D721Med (cell line): ENCODE measurements around the gene USP35.

Experiments
- DNase-seq: peaks from one replicate; pipeline ENCODE4 v3.0.0; 2011; ENCODE audit warnings: low spot score; ENCODE audit not compliant: insufficient read length
- FAIRE-seq: peaks from 2 replicates; lab custom pipeline; 2011; peaks lifted over from hg19 to GRCh38; lab: Jason Lieb, UNC
- CTCF ChIP-seq: IDR thresholded peaks from 2 replicates; pipeline ENCODE4 v1.5.1; 2012; ENCODE audit warnings: mild to moderate bottlenecking, control low read depth; ENCODE audit not compliant: insufficient read depth; ENCODE audit errors: missing control alignments

Gene USP35

GRCh38 chr11:78150346-78150745 lies 38.4 kb upstream of the USP35 start:
- FAIRE-seq (no peak), DNase-seq (no peak)
- TF ChIP-seq CTCF: no peak

GRCh38 chr11:78150754-78151153 lies 38.0 kb upstream of the USP35 start:
- no peak for TF ChIP-seq CTCF
- FAIRE-seq: no peak
- DNase-seq: no peak

GRCh38 chr11:78151804-78152203 lies 36.9 kb upstream of the USP35 start:
- FAIRE-seq: no peak
- no peak for TF ChIP-seq CTCF
- no peak for DNase-seq

GRCh38 chr11:78156127-78156844 lies 32.4 kb upstream of the USP35 start:
- DNase-seq: no peak
- no peak for FAIRE-seq
- TF ChIP-seq CTCF: no peak

GRCh38 chr11:78158987-78159652 lies 29.6 kb upstream of the USP35 start:
- DNase-seq (no peak), FAIRE-seq (no peak)
- TF ChIP-seq CTCF: no peak

GRCh38 chr11:78160557-78160956 lies 28.2 kb upstream of the USP35 start:
- no peak for TF ChIP-seq CTCF
- FAIRE-seq (no peak), DNase-seq (no peak)

- DNase-seq (no peak), FAIRE-seq (no peak)
- no peak for TF ChIP-seq CTCF
Observed at GRCh38 chr11:78161346-78161745, 27.4 kb upstream of the USP35 start.
